OCI-M2 (cell line): Measurements from ENCODE around the gene HAND2.

Experiments
- DNase-seq: peaks from one replicate; lab custom pipeline; 2025; ENCODE audit not compliant: unreplicated experiment; lab: John Stamatoyannopoulos, UW

HAND2 gene

GRCh38 chr4:173536808-173537429 lies 6.9 kb upstream of the HAND2 start:
- DNase-seq: no peak

GRCh38 chr4:173535957-173536356 lies 5.9 kb upstream of the HAND2 start:
- DNase-seq: no peak

GRCh38 chr4:173535165-173535902 lies 5.3 kb upstream of the HAND2 start:
- no peak for DNase-seq

- no peak for DNase-seq
Measured at GRCh38 chr4:173534434-173534833, 4.4 kb upstream of the HAND2 start.

- DNase-seq: no peak
Measured at GRCh38 chr4:173532725-173533511, 2.9 kb upstream of the HAND2 start.

GRCh38 chr4:173531086-173531965 lies 1.3 kb upstream of the HAND2 start:
- no peak for DNase-seq

GRCh38 chr4:173530326-173531085 lies 477 bp upstream of the HAND2 start:
- DNase-seq: no peak

GRCh38 chr4:173528378-173529321 lies 1.4 kb downstream of the HAND2 start:
- DNase-seq: no peak

- no peak for DNase-seq
Measured at GRCh38 chr4:173527103-173527891, 2.7 kb downstream of the HAND2 start.

- DNase-seq: no peak
Measured at GRCh38 chr4:173526724-173527102, 3.3 kb downstream of the HAND2 start.

- no peak for DNase-seq
Measured at GRCh38 chr4:173526027-173526482, 4.0 kb downstream of the HAND2 start.

- no peak for DNase-seq
Measured at GRCh38 chr4:173525118-173526011, 4.7 kb downstream of the HAND2 start.

- no peak for DNase-seq
Measured at GRCh38 chr4:173524218-173525117, 5.6 kb downstream of the HAND2 start.

GRCh38 chr4:173522951-173523395 lies 7.1 kb downstream of the HAND2 start:
- no peak for DNase-seq

- no peak for DNase-seq
Measured at GRCh38 chr4:173522160-173522950, 7.7 kb downstream of the HAND2 start.
